HEK293T (cell line): ENCODE data around the gene GRPEL2.

Source experiments
- ARNT ChIP-seq: fragments of 450-650 bp; IDR thresholded peaks from 2 replicates; pipeline ENCODE4 v1.6.1; 2017; ENCODE audit warnings: mild to moderate bottlenecking
- CTBP1 ChIP-seq: fragments of 450-650 bp; IDR thresholded peaks from 2 replicates; pipeline ENCODE4 v1.6.1; 2016; ENCODE audit warnings: borderline replicate concordance
- ELF4 ChIP-seq: fragments of 450-650 bp; IDR thresholded peaks from 2 replicates; pipeline ENCODE4 v1.6.1; 2017; ENCODE audit warnings: antibody characterized with exemption
- FOXA1 ChIP-seq: fragments of 450-650 bp; IDR thresholded peaks from 2 replicates; pipeline ENCODE4 v1.6.1; 2016; ENCODE audit warnings: mild to moderate bottlenecking
- FOXM1 ChIP-seq: fragments of 450-650 bp; IDR thresholded peaks from 2 replicates; pipeline ENCODE4 v1.6.1; 2017; ENCODE audit warnings: mild to moderate bottlenecking, borderline replicate concordance
- HDGF ChIP-seq: fragments of 450-650 bp; IDR thresholded peaks from 2 replicates; pipeline ENCODE4 v1.6.1; 2017; ENCODE audit warnings: antibody characterized with exemption, borderline replicate concordance
- PKNOX1 ChIP-seq: fragments of 450-650 bp; IDR thresholded peaks from 2 replicates; pipeline ENCODE4 v1.6.1; 2016
- SP1 ChIP-seq: fragments of 450-650 bp; IDR thresholded peaks from 2 replicates; pipeline ENCODE4 v1.6.1; 2017
- ZNF384 ChIP-seq: fragments of 450-650 bp; IDR thresholded peaks from 2 replicates; pipeline ENCODE4 v1.6.1; 2016

GRCh38 chr5:149317281-149318048 is 27.8 kb upstream of the GRPEL2 start:
- TF ChIP-seq FOXA1 (no peak), ELF4 (no peak), FOXM1 (no peak), HDGF (no peak), SP1 (no peak), ZNF384 (no peak), PKNOX1 (no peak), CTBP1 (no peak), ARNT (no peak)
